Femur (tissue), 1 donor: Measurements from ENCODE around the gene PSIP1.
"Not testable (repeated sequence)": the region's sequence is repeated elsewhere in the genome, so short reads cannot be mapped to it uniquely, and the experiment has no call there.

Source experiments
- DNase-seq: peaks from one replicate; pipeline ENCODE4 v3.0.0-alpha.2; 2017

Gene PSIP1

GRCh38 chr9:15501803-15502202 is 9.0 kb downstream of the PSIP1 start:
- DNase-seq, result no peak

GRCh38 chr9:15501179-15501578 is 9.6 kb downstream of the PSIP1 start:
- DNase-seq, result no peak

GRCh38 chr9:15499139-15499538 is 11.6 kb downstream of the PSIP1 start:
- DNase-seq, result no peak

- no peak for DNase-seq
Observed at GRCh38 chr9:15498246-15498995, 12.3 kb downstream of the PSIP1 start.

- DNase-seq, result no peak
Observed at GRCh38 chr9:15492485-15493150, 18.2 kb downstream of the PSIP1 start.

- no peak for DNase-seq
Observed at GRCh38 chr9:15491950-15492349, 18.8 kb downstream of the PSIP1 start.

- no peak for DNase-seq
Observed at GRCh38 chr9:15485836-15486666, 24.7 kb downstream of the PSIP1 start.

GRCh38 chr9:15484802-15485201 is 26.0 kb downstream of the PSIP1 start:
- DNase-seq, result no peak

GRCh38 chr9:15482146-15482545 is 28.6 kb downstream of the PSIP1 start:
- no peak for DNase-seq

GRCh38 chr9:15480028-15480427 is 30.7 kb downstream of the PSIP1 start:
- DNase-seq, result no peak

- no peak for DNase-seq
Observed at GRCh38 chr9:15475923-15476536, 34.7 kb downstream of the PSIP1 start.

- no peak for DNase-seq
Observed at GRCh38 chr9:15469862-15470261, 40.9 kb downstream of the PSIP1 start.

- no peak for DNase-seq
Observed at GRCh38 chr9:15469406-15469805, 41.4 kb downstream of the PSIP1 start.

- DNase-seq, result no peak
Observed at GRCh38 chr9:15468145-15468544, 42.6 kb downstream of the PSIP1 start.

GRCh38 chr9:15461601-15462000 is 49.2 kb downstream of the PSIP1 start:
- DNase-seq, result no peak

- no peak for DNase-seq
Observed at GRCh38 chr9:15461056-15461455, 49.7 kb downstream of the PSIP1 start.

- no peak for DNase-seq
Observed at GRCh38 chr9:15453956-15454355, 56.8 kb downstream of the PSIP1 start.

GRCh38 chr9:15444141-15444540 is 66.6 kb downstream of the PSIP1 start:
- DNase-seq, result no peak

- DNase-seq, result not testable (repeated sequence)
Observed at GRCh38 chr9:15442264-15442663, 68.5 kb downstream of the PSIP1 start.

- DNase-seq, result not testable (repeated sequence)
Observed at GRCh38 chr9:15441841-15442240, 68.9 kb downstream of the PSIP1 start.

GRCh38 chr9:15438891-15439290 is 71.9 kb downstream of the PSIP1 start:
- DNase-seq, result no peak

- DNase-seq, result no peak
Observed at GRCh38 chr9:15433661-15434060, 77.1 kb downstream of the PSIP1 start.

- DNase-seq, result no peak
Observed at GRCh38 chr9:15433191-15433590, 77.6 kb downstream of the PSIP1 start.
